ENCODE data around the gene SLC39A11. TPM values are rescaled to one million over a fixed set of nuclear protein-coding genes. Genes with fewer than 3 reads are reported as not detected.

SLC39A11 gene
- total RNA-seq, 1 donor from 2014 or later: 23.2 TPM

GRCh38 chr17:72658675-72659074 is 433.8 kb downstream of the SLC39A11 start:
- no peak overlapping the region for H3K4me3 Mint-ChIP-seq
- H3K27me3 Mint-ChIP-seq: no peaks in the 10 kb centered on the region
- TF ChIP-seq CTCF (conservative IDR thresholded peaks at IDR 0.05): no peak
- no peak for DNase-seq (ENCODE audit: extremely low spot score, unreplicated experiment)
- peaks cover 30% of the 10 kb centered on the region for H3K4me1 Mint-ChIP-seq (ENCODE audit: unreplicated experiment)
- H3K27ac Mint-ChIP-seq: peak overlapping the region; percentile 45
- no peaks in the 10 kb centered on the region for H3K36me3 Mint-ChIP-seq
- peaks cover 6% of the 10 kb centered on the region for H3K9me3 Mint-ChIP-seq

GRCh38 chr17:72657467-72658317 is 434.8 kb downstream of the SLC39A11 start:
- H3K4me1 Mint-ChIP-seq (ENCODE audit: unreplicated experiment): peaks cover 30% of the 10 kb centered on the region
- DNase-seq (ENCODE audit: extremely low spot score, unreplicated experiment): no peak
- no peaks in the 10 kb centered on the region for H3K27me3 Mint-ChIP-seq
- peak overlapping the region; percentile 66 for H3K27ac Mint-ChIP-seq
- peaks cover 3% of the 10 kb centered on the region for H3K9me3 Mint-ChIP-seq
- TF ChIP-seq CTCF (conservative IDR thresholded peaks at IDR 0.05): no peak
- H3K36me3 Mint-ChIP-seq: no peaks in the 10 kb centered on the region
- no peak overlapping the region for H3K4me3 Mint-ChIP-seq

- TF ChIP-seq CTCF (conservative IDR thresholded peaks at IDR 0.05): no peak
- Mint-ChIP-seq H3K4me1 (ENCODE audit: unreplicated experiment) (peaks cover 21% of the 10 kb centered on the region), H3K27me3 (no peaks in the 10 kb centered on the region), H3K27ac (no peak overlapping the region), H3K9me3 (no peaks in the 10 kb centered on the region), H3K36me3 (no peaks in the 10 kb centered on the region), H3K4me3 (no peak overlapping the region)
- DNase-seq (ENCODE audit: extremely low spot score, unreplicated experiment): no peak
Measured at GRCh38 chr17:72656130-72656763, 436.2 kb downstream of the SLC39A11 start.

GRCh38 chr17:72654706-72655105 is 437.8 kb downstream of the SLC39A11 start:
- Mint-ChIP-seq H3K27ac (no peak overlapping the region), H3K9me3 (no peaks in the 10 kb centered on the region), H3K36me3 (no peaks in the 10 kb centered on the region), H3K4me1 (ENCODE audit: unreplicated experiment) (peaks cover 17% of the 10 kb centered on the region), H3K27me3 (no peaks in the 10 kb centered on the region), H3K4me3 (no peak overlapping the region)
- no peak for TF ChIP-seq CTCF (conservative IDR thresholded peaks at IDR 0.05)
- no peak for DNase-seq (ENCODE audit: extremely low spot score, unreplicated experiment)

- H3K36me3 Mint-ChIP-seq: peaks cover 4% of the 10 kb centered on the region
- DNase-seq (ENCODE audit: extremely low spot score, unreplicated experiment): no peak
- H3K4me1 Mint-ChIP-seq (ENCODE audit: unreplicated experiment): peaks cover 10% of the 10 kb centered on the region
- no peaks in the 10 kb centered on the region for H3K9me3 Mint-ChIP-seq
- no peak overlapping the region for H3K27ac Mint-ChIP-seq
- no peak for TF ChIP-seq CTCF (conservative IDR thresholded peaks at IDR 0.05)
- no peak overlapping the region for H3K4me3 Mint-ChIP-seq
- H3K27me3 Mint-ChIP-seq: no peaks in the 10 kb centered on the region
Measured at GRCh38 chr17:72651988-72652387, 440.5 kb downstream of the SLC39A11 start.

Measured in type B pancreatic cell (in vitro differentiated cells).